GM23248 (cell line): ENCODE measurements around the gene NFAT5. TPM values are rescaled to one million over a fixed set of nuclear protein-coding genes. Genes with fewer than 3 reads are reported as not detected.

Experiments
- DNase-seq: peaks from one replicate; pipeline ENCODE4 v3.0.0-alpha.2; 2015
- H2AFZ ChIP-seq: fragments of 200-600 bp; sonication (generic); 2 replicates; pipeline ENCODE4 v1.6.1; 2016; ENCODE audit warnings: antibody characterized with exemption
- H3F3A ChIP-seq: fragments of 200-600 bp; sonication (generic); 2 replicates; pipeline ENCODE4 v1.6.1; 2016; ENCODE audit warnings: mild to moderate bottlenecking, antibody characterized with exemption, mixed run types; ENCODE audit not compliant: insufficient read depth
- H3K27ac ChIP-seq: fragments of 200-600 bp; sonication (generic); 2 replicates; pipeline ENCODE4 v1.5.1; 2016; ENCODE audit warnings: mild to moderate bottlenecking
- H3K27me3 ChIP-seq: fragments of 200-600 bp; sonication (generic); replicated peaks from 2 replicates; pipeline ENCODE4 v1.6.1; 2016; ENCODE audit warnings: mild to moderate bottlenecking; ENCODE audit not compliant: insufficient read depth
- H3K36me3 ChIP-seq: fragments of 200-600 bp; sonication (generic); 2 replicates; pipeline ENCODE4 v1.6.1; 2016; ENCODE audit warnings: low read depth, mild to moderate bottlenecking
- H3K4me1 ChIP-seq: fragments of 200-600 bp; sonication (generic); 2 replicates; pipeline ENCODE4 v1.6.1; 2016; ENCODE audit warnings: mild to moderate bottlenecking; ENCODE audit not compliant: insufficient read depth
- H3K4me2 ChIP-seq: fragments of 200-600 bp; sonication (generic); one replicate; pipeline ENCODE4 v1.6.1; 2016; ENCODE audit warnings: mild to moderate bottlenecking; ENCODE audit not compliant: unreplicated experiment
- H3K4me3 ChIP-seq: fragments of 200-600 bp; sonication (generic); 2 replicates; pipeline ENCODE4 v1.5.1; 2016; ENCODE audit warnings: mild to moderate bottlenecking
- H3K79me2 ChIP-seq: fragments of 200-600 bp; sonication (generic); 2 replicates; pipeline ENCODE4 v1.6.1; 2016; ENCODE audit warnings: mild to moderate bottlenecking; ENCODE audit not compliant: insufficient read depth
- H3K9ac ChIP-seq: fragments of 200-600 bp; sonication (generic); 2 replicates; pipeline ENCODE4 v1.6.1; 2016; ENCODE audit warnings: mild to moderate bottlenecking
- H3K9me2 ChIP-seq: fragments of 200-600 bp; sonication (generic); 2 replicates; pipeline ENCODE4 v1.6.1; 2016; ENCODE audit warnings: mixed run types, mild to moderate bottlenecking, moderate library complexity; ENCODE audit not compliant: insufficient read depth
- H3K9me3 ChIP-seq: fragments of 200-600 bp; sonication (generic); one replicate; pipeline ENCODE4 v1.6.1; 2017; ENCODE audit warnings: low read depth
- H4K20me1 ChIP-seq: fragments of 200-600 bp; sonication (generic); 2 replicates; pipeline ENCODE4 v1.6.0; 2016; ENCODE audit not compliant: insufficient read depth
- EZH2 ChIP-seq: fragments of 200-600 bp; sonication (generic); IDR thresholded peaks from 2 replicates; pipeline ENCODE4 v1.6.1; 2018; ENCODE audit warnings: antibody characterized with exemption, mild to moderate bottlenecking; ENCODE audit not compliant: insufficient read depth, poor library complexity, severe bottlenecking
- EZH2phosphoT487 ChIP-seq: fragments of 200-600 bp; sonication (generic); IDR thresholded peaks from 2 replicates; pipeline ENCODE4 v1.6.1; 2018; ENCODE audit warnings: antibody characterized with exemption, moderate library complexity, mild to moderate bottlenecking, low read depth; ENCODE audit not compliant: insufficient read depth
- WGBS, 2 experiments: methylation state at CpG; one replicate each; pipeline ENCODE4 v1.1.6; 2015 to 2017; ENCODE audit warnings: low lambda C conversion rate in 2 of 2, low coverage in 1 of 2; ENCODE audit errors: missing lambda C conversion rate in 2 of 2; 5-methylcytosine and 5-hydroxymethylcytosine counted together
- in situ Hi-C: fragments of 300-500 bp; cut with MboI; formaldehyde crosslinking; loops from 2 replicates; pipeline ENCODE4 v1.15.0; 2020
- polyA plus RNA-seq: library from polyadenylated mRNA; unstranded; fragments of >200 nt; fragmentation: Nextera tagmentation; extraction: Ambion mirVana; gene quantifications from 2 replicates; pipeline ENCODE4 v1.2.1, GENCODE V29; 2016
- total RNA-seq: library from RNA; depleted of rRNA; stranded (reverse); fragments of >200 nt; shearing (Covaris generic); gene quantifications from 2 replicates; pipeline ENCODE4 v1.2.3, GENCODE V29; 2014

Gene NFAT5
- total and polyA plus RNA-seq, 2 experiments from 2014 or later: 8.0 to 9.8 TPM

GRCh38 chr16:69593751-69594255 lies 28.0 kb downstream of the NFAT5 start:
- Histone ChIP-seq H4K20me1 (no peaks in the 10 kb centered on the region; the same call in 1 of the 2 replicates), H3K9ac (no peak overlapping the region), H3K4me3 (no peak overlapping the region), H3K4me1 (peaks cover 29% of the 10 kb centered on the region), H3K27ac (peak overlapping the region; percentile 4; the same call in 1 of the 2 replicates), H3K9me2 (no peaks in the 10 kb centered on the region), H3F3A (peaks cover 33% of the 10 kb centered on the region), H3K4me2 (no peak overlapping the region), H3K27me3 (no peaks in the 10 kb centered on the region), H3K79me2 (peaks cover 100% of the 10 kb centered on the region), H2AFZ (no peak overlapping the region), H3K36me3 (0 out of 2 replicates have a peak, but pooled peaks cover 3% of the 10 kb centered on the region), H3K9me3 (no peaks in the 10 kb centered on the region)
- no peak for DNase-seq
- in situ Hi-C loops: no loop called here
- 98 to 100% methylated on average over 4 of the region's 4 CpGs for WGBS, 2 experiments
- TF ChIP-seq EZH2 (no peak), EZH2phosphoT487 (no peak)

- peaks cover 100% of the 10 kb centered on the region for H3K79me2 ChIP-seq
- peak overlapping the region; percentile 64 for H3K27ac ChIP-seq
- WGBS, 2 experiments: 81 to 85% methylated on average over 8 of the region's 8 CpGs
- H4K20me1 ChIP-seq: peaks cover 12% of the 10 kb centered on the region
- H3K36me3 ChIP-seq: no peaks in the 10 kb centered on the region
- in situ Hi-C loops: no loop called here
- H3K27me3 ChIP-seq: no peaks in the 10 kb centered on the region
- TF ChIP-seq EZH2: no peak
- no peak for TF ChIP-seq EZH2phosphoT487
- no peaks in the 10 kb centered on the region for H3K9me3 ChIP-seq
- no peak overlapping the region for H3K4me3 ChIP-seq
- peak overlapping the region; percentile 49 for H3K4me2 ChIP-seq
- H3K9ac ChIP-seq: no peak overlapping the region
- no peaks in the 10 kb centered on the region for H3K9me2 ChIP-seq
- H2AFZ ChIP-seq: no peak overlapping the region
- peaks cover 34% of the 10 kb centered on the region for H3K4me1 ChIP-seq
- peak; percentile 74 for DNase-seq
- peaks cover 38% of the 10 kb centered on the region for H3F3A ChIP-seq
Observed at GRCh38 chr16:69595127-69596036, 29.6 kb downstream of the NFAT5 start.

DNA sequence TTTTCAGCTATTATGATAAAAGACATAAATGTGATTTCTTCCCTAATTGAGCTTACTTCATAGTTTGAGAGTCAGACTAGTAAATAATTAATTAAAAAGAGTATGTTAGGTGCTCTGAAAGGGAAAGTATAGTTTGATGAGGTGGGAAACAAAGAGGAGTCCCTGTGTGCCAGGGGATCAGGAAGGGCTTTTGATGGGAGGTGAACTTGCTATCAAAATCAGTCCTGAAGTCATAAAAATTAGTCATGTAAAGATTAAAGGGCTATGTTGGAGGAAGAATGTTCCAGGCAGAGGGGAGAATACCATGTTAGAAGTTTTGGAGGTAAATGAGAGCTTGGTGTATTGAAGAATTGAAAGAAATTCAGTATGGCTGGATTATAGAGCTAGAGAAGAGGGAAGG lies 31.0 kb downstream of the NFAT5 start:
- H3K4me1 ChIP-seq: peaks cover 34% of the 10 kb centered on the region
- H3K79me2 ChIP-seq: peaks cover 100% of the 10 kb centered on the region
- peaks cover 33% of the 10 kb centered on the region for H3F3A ChIP-seq
- H4K20me1 ChIP-seq: peaks cover 20% of the 10 kb centered on the region
- H2AFZ ChIP-seq: no peak overlapping the region
- no peaks in the 10 kb centered on the region for H3K36me3 ChIP-seq
- DNase-seq: no peak
- no peak overlapping the region for H3K4me3 ChIP-seq
- H3K9me2 ChIP-seq: no peaks in the 10 kb centered on the region
- TF ChIP-seq EZH2phosphoT487 (no peak), EZH2 (no peak)
- H3K27ac ChIP-seq: peak overlapping the region; percentile 64; the same call in 1 of the 2 replicates
- no peaks in the 10 kb centered on the region for H3K9me3 ChIP-seq
- no peaks in the 10 kb centered on the region for H3K27me3 ChIP-seq
- no peak overlapping the region for H3K9ac ChIP-seq
- in situ Hi-C loops: no loop called here
- no peak overlapping the region for H3K4me2 ChIP-seq

DNA sequence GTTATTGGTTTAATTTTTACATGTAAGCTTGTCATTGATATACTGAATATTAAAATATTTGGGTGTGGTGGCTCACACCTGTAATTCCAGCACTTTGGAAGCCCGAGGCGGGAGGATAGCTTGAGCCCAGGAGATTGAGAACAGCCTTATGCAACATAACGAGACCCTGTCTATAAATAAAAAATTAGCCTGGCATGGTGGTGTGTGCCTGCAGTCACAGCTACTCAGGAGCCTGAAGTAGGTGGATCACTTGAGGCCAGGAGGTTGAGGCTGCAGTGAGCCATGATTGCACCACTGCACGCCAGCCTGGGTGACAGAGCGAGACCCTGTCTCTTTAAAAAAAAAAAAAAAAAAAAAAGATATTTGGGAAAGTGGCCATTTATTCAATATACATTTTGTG lies 32.3 kb downstream of the NFAT5 start:
- Histone ChIP-seq H3K4me2 (no peak overlapping the region), H2AFZ (no peak overlapping the region), H3K9me2 (no peaks in the 10 kb centered on the region), H3K4me1 (peaks cover 24% of the 10 kb centered on the region), H3K79me2 (peaks cover 100% of the 10 kb centered on the region), H3K27ac (no peak overlapping the region), H3K9me3 (no peaks in the 10 kb centered on the region), H3K36me3 (no peaks in the 10 kb centered on the region), H4K20me1 (peaks cover 20% of the 10 kb centered on the region), H3K4me3 (no peak overlapping the region), H3K27me3 (no peaks in the 10 kb centered on the region), H3F3A (peaks cover 33% of the 10 kb centered on the region), H3K9ac (no peak overlapping the region)
- DNase-seq: no peak
- WGBS, 2 experiments: 95 to 96% methylated on average over 5 of the region's 5 CpGs
- TF ChIP-seq EZH2phosphoT487: no peak
- no peak for TF ChIP-seq EZH2
- in situ Hi-C loops: no loop called here
